AG20443 (cell line): Measurements from ENCODE around the gene SLC35F4.

Experiments used
- DNase-seq: peaks from one replicate; pipeline ENCODE4 v3.0.0; 2012; ENCODE audit warnings: low spot score, mixed read lengths

The SLC35F4 gene

DNA sequence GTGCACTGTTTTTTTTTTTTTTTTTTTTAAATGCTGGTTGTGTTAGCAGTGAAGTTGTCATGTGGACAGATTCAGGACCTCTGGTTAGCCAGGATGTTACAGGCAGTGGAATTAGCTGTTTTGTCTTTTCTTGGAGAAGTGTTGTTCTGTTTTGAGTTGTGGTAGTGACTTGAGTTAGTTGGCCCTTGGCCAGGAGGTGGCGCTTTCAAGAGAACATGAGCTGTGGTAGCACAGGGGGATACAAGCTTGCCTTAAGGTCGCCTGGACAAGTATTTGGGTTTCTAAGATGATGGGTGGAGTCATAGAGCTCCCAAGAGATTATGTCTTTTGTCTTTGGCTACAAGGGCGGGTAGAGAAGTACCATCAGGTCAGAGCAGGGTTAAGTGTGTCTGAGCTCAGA lies 338.9 kb downstream of the SLC35F4 start:
- DNase-seq: no peak

DNA sequence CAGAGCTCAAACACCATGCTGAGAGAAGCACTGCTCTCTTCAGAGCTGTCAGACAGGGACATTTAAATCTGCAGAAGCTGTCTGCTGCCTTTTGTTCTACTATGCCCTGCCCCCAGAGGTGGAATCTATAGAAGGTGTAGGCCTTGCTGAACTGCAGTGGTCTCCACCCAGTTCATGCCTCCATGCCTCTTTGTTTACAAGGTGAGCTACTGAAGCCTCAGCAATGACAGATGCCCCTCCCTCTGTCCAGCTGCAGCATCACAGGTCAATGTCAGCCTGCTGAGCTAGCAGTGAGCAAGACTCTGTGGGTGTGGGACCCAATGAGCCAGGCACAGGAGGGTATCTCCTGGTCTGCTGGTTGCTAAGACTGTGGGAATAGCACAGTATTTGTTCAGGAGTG lies 346.8 kb downstream of the SLC35F4 start:
- no peak for DNase-seq
